ENCODE measurements around the gene PTCD1.

The PTCD1 gene, protein sequence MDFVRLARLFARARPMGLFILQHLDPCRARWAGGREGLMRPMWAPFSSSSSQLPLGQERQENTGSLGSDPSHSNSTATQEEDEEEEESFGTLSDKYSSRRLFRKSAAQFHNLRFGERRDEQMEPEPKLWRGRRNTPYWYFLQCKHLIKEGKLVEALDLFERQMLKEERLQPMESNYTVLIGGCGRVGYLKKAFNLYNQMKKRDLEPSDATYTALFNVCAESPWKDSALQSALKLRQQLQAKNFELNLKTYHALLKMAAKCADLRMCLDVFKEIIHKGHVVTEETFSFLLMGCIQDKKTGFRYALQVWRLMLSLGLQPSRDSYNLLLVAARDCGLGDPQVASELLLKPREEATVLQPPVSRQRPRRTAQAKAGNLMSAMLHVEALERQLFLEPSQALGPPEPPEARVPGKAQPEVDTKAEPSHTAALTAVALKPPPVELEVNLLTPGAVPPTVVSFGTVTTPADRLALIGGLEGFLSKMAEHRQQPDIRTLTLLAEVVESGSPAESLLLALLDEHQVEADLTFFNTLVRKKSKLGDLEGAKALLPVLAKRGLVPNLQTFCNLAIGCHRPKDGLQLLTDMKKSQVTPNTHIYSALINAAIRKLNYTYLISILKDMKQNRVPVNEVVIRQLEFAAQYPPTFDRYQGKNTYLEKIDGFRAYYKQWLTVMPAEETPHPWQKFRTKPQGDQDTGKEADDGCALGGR

GRCh38 chr7:99438573-99439480, at the start of gene PTCD1, which contains the start of gene CPSF4:
Gene PTCD1, minus strand, starts transcription at chr7:99438798. Its CDS starts 3,556 bp downstream, at chr7:99435242.
Gene CPSF4, plus strand, starts transcription at chr7:99438943. Its CDS starts 140 bp downstream, at chr7:99439083.
- peak within 1 kb of the TSS; percentile 82 for H3K4me3 ChIP-seq (ENCODE audit: low read length)
- H4K20me1 ChIP-seq (ENCODE audit: insufficient read depth, low read length): 0 out of 2 replicates have a peak, but pooled peaks cover 9% of the 10 kb centered on the region
- H3K9ac ChIP-seq (ENCODE audit: low read length): peak within 1 kb of the TSS; percentile 94
- peaks cover 10% of the 10 kb centered on the region; the same call in 1 of the 2 replicates for H3F3A ChIP-seq (ENCODE audit: insufficient read depth, low read length)
- H3K4me1 ChIP-seq (ENCODE audit: low read length): 0 out of 2 replicates have a peak, but pooled peaks cover 9% of the 10 kb centered on the region
- TF ChIP-seq EZH2 (optimal IDR thresholded peaks at IDR 0.05; ENCODE audit: low read depth, low read length) (no peak), EZH2phosphoT487 (IDR thresholded peaks at IDR 0.05; ENCODE audit: low read length) (no peak), CTCF (IDR thresholded peaks at IDR 0.05; ENCODE audit: low read length) (no peak)
- DNase-seq: peak; percentile 97
- peak within 1 kb of the TSS; percentile 78 for H3K4me2 ChIP-seq (ENCODE audit: low read depth, low read length)
- H3K79me2 ChIP-seq (ENCODE audit: low read length): peaks cover 68% of the 10 kb centered on the region
- H2AFZ ChIP-seq (ENCODE audit: low read length): peak within 1 kb of the TSS; percentile 99
- H3K36me3 ChIP-seq (replicated peaks; ENCODE audit: insufficient read depth, low read length): 0 out of 2 replicates have a peak, but pooled peaks cover 6% of the 10 kb centered on the region
- H3K27me3 ChIP-seq (replicated peaks; ENCODE audit: insufficient read depth, low read length): no peaks in the 10 kb centered on the region
- H3K9me3 ChIP-seq (replicated peaks; ENCODE audit: insufficient read depth, low read length): no peaks in the 10 kb centered on the region
- no peaks in the 10 kb centered on the region for H3K9me2 ChIP-seq (replicated peaks; ENCODE audit: insufficient read depth, low read length)
- peak within 1 kb of the TSS; percentile 49; the same call in 1 of the 2 replicates for H3K27ac ChIP-seq (ENCODE audit: low read length)

DNA sequence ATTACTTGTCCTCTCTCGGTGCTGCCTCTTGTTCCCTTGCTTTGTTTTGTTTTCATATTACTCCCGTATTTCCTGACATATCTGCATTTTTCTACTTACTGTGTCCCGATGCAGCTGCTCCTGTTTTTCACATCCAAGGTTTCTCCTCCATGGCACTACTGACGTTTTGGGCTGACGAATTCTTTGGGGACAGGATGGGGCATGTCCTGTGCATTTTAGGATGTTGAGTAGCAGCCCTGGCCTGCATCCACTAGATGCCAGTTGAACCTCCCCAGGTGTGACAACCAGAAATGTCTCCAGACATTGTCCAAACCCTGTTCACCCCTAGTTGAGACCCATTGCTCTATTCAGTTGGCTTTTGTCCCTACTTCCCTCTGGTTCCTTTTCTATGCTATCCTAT, 46.5 kb upstream of the PTCD1 start:
- Histone ChIP-seq H3K9me2 (replicated peaks; ENCODE audit: insufficient read depth, low read length) (no peaks in the 10 kb centered on the region), H3K9ac (ENCODE audit: low read length) (no peak overlapping the region), H3K27me3 (replicated peaks; ENCODE audit: insufficient read depth, low read length) (no peaks in the 10 kb centered on the region), H3F3A (ENCODE audit: insufficient read depth, low read length) (no peaks in the 10 kb centered on the region), H3K4me1 (ENCODE audit: low read length) (no peaks in the 10 kb centered on the region), H3K4me3 (ENCODE audit: low read length) (no peak overlapping the region), H3K4me2 (ENCODE audit: low read depth, low read length) (no peak overlapping the region), H3K27ac (ENCODE audit: low read length) (no peak overlapping the region), H3K9me3 (replicated peaks; ENCODE audit: insufficient read depth, low read length) (no peaks in the 10 kb centered on the region), H2AFZ (ENCODE audit: low read length) (no peak overlapping the region), H4K20me1 (ENCODE audit: insufficient read depth, low read length) (no peaks in the 10 kb centered on the region), H3K36me3 (replicated peaks; ENCODE audit: insufficient read depth, low read length) (no peaks in the 10 kb centered on the region; the same call in 1 of the 2 replicates), H3K79me2 (ENCODE audit: low read length) (no peaks in the 10 kb centered on the region)
- no peak for TF ChIP-seq EZH2phosphoT487 (IDR thresholded peaks at IDR 0.05; ENCODE audit: low read length)
- TF ChIP-seq EZH2 (optimal IDR thresholded peaks at IDR 0.05; ENCODE audit: low read depth, low read length): no peak
- no peak for TF ChIP-seq CTCF (IDR thresholded peaks at IDR 0.05; ENCODE audit: low read length)
- no peak for DNase-seq
